Epithelial cell of esophagus (primary cell): Measurements from ENCODE around the gene SLC39A2.

Experiments
- DNase-seq: peaks from one replicate; pipeline ENCODE4 v3.0.0; 2010; ENCODE audit warnings: low read depth
- H3K4me3 ChIP-seq: 2 replicates; pipeline ENCODE4 v1.5.1; 2011; ENCODE audit warnings: mild to moderate bottlenecking, low read length, control low read depth
- TF ChIP-seq, protein P1 (sequence below): IDR thresholded peaks from 2 replicates; pipeline ENCODE4 v1.5.1; 2011; ENCODE audit warnings: low read depth, mild to moderate bottlenecking, low read length, control low read depth, inconsistent platforms; ENCODE audit not compliant: insufficient read depth; ENCODE audit errors: missing control alignments

The SLC39A2 gene

DNA sequence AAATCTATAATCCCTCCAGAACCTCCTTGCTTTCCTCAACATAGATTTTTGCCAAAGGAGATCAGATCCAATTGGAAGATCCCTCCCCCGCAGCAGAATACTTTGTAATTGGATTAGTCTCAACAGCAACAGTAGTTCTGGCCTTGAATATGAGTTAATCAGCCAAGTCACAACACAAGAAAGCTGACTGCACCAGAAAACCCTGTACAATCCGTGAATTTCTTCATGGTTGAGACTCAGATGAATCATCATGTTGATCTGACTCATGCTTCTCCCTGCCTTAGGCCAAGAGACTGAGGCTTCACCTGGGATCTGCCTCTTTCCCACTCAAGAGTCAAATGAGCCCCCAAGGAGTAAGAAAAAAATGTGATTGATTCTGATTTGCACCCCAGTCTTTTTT is 12.3 kb upstream of the SLC39A2 start:
- peak; percentile 99 for DNase-seq
- no peak overlapping the region for H3K4me3 ChIP-seq
- TF ChIP-seq, protein P1, sequence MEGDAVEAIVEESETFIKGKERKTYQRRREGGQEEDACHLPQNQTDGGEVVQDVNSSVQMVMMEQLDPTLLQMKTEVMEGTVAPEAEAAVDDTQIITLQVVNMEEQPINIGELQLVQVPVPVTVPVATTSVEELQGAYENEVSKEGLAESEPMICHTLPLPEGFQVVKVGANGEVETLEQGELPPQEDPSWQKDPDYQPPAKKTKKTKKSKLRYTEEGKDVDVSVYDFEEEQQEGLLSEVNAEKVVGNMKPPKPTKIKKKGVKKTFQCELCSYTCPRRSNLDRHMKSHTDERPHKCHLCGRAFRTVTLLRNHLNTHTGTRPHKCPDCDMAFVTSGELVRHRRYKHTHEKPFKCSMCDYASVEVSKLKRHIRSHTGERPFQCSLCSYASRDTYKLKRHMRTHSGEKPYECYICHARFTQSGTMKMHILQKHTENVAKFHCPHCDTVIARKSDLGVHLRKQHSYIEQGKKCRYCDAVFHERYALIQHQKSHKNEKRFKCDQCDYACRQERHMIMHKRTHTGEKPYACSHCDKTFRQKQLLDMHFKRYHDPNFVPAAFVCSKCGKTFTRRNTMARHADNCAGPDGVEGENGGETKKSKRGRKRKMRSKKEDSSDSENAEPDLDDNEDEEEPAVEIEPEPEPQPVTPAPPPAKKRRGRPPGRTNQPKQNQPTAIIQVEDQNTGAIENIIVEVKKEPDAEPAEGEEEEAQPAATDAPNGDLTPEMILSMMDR, result no peak

DNA sequence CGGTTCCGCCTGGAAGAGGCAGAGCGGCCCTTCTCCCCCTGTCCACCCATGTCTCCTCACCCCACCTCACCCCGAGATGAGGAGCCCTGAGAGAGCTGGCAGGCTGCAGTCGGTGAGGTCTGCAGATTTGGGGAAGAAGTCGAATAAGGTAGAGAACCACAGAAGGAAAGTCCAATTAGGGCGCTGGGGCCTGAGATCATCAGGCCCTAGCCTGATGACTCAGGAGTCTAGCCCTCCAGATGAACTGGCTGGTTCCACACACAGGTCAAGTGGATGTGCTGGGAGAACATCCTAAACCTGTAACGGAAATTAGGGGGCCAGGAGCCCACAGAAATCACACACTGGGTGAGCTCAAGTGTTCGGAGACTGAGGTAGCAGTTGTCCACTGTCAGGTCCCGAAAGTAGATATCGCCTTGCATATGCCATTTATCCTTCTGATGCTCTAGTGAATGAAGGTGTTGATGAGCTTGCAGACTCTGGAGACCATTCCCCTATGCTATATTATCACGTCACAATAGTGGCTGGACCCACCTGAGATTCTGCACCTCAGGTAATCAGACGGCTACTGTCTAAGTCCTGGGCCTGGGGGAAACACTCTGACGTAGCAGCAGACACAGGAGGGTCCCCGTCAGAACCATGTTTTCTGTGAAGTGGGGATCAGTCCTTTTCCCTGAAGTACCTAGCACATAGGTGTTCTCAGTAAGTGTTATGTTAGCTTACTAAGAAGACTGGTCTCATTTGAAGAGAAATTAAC is 10.2 kb upstream of the SLC39A2 start:
- TF ChIP-seq, protein P1, result no peak

DNA sequence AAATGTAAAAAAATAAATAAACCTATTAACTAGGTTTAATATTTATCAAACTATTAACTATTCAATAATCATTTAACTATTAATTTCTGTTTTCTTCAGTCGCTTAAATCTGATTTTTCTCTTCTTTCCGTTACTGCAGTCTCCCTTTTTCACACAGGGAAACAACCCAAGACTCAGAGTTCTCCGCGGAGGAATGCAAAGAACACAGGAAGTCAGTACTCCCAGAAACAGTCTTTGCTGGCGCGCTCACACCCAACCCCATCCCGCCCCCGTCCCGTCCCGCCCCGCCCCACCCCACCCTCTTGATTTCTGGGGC is 9.7 kb upstream of the SLC39A2 start:
- no peak for DNase-seq
- H3K4me3 ChIP-seq, result peak overlapping the region; percentile 92
- TF ChIP-seq, protein P1, result no peak

More for the DNA sequence above, 10.2 kb upstream of the SLC39A2 start:
- peak; percentile 38 for DNase-seq
- H3K4me3 ChIP-seq, result peak overlapping the region; percentile 35

DNA sequence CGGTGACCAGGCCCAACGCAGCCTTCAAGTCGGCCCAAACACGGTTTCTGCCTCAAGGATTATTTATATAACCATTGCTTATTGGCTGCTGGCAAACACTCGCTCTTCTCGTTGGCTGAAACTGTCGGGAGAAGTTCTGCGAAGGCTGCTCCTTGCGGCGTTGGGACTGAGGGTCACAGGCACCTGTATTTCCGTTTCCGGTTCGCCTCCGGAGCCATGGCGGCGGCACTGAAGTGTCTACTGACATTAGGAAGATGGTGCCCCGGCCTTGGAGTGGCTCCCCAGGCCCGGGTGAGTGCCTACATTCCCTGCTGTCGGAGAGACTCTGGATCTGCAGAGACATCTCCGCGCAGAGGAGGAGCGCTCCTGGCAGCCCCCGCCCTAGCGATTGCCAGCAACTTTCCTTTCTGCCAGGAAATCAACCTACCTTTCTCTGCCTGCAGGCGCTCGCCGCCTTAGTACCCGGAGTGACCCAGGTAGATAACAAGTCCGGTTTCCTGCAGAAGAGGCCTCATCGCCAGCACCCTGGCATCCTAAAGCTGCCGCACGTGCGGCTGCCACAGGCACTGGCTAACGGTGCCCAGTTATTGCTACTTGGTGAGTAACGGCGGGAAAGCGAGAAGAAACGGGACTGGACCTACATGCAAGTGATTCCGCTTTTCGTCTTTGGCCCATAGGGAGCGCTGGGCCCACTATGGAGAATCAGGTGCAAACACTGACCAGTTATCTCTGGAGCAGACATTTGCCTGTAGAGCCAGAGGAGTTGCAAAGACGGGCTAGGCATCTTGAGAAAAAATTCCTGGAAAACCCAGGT is 9.1 kb upstream of the SLC39A2 start, which contains the start of gene METTL17:
Gene METTL17 (plus strand): TSS at position 194 of the 814 bp plus-strand sequence. CDS start 23 bp downstream, at position 217.
- TF ChIP-seq, protein P1, result peak; percentile 48
- peak; percentile 98 for DNase-seq
- H3K4me3 ChIP-seq, result peak within 1 kb of the TSS; percentile 92

DNA sequence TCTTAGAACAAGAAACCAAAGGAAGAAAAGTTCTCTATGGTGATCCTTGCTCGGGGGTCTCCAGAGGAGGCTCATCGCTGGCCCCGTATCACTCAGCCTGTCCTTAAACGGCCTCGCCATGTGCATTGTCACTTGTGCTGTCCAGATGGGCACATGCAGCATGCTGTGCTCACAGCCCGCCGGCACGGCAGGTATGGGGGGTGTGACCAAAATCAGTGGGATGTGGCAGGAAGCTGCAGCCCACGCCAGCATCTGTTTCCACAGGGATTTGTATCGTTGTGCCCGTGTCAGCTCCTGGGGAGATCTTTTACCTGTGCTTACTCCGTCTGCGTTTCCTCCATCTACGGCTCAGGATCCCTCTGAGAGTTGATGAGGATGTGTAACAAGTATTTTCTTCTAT is 2.6 kb upstream of the SLC39A2 start:
- DNase-seq, result no peak
- no peak overlapping the region for H3K4me3 ChIP-seq
- TF ChIP-seq, protein P1, result no peak

DNA sequence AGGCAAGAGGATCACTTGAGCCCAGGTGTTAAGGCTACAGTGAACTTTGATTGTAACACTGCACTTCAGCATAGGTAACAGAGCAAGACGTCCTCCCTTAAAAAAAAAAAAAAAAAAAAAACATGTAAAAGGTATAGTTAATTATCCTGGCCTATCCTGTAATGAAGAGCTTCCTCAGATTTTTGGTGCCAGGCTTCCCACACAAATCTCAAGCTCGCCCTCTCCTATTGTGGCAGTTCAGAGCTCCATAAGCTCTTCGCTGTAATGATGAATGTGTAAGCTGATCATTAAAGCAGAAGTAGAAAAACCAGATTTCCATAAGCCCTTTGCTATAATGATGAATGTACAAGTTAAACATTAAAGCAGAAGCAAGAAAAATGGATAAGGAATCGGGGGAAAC is 2.0 kb upstream of the SLC39A2 start:
- DNase-seq, result no peak
- no peak overlapping the region for H3K4me3 ChIP-seq
- TF ChIP-seq, protein P1, result no peak
